LoVo (cell line): ENCODE measurements around the gene IGFL2.
"Not testable (repeated sequence)": the region's sequence is repeated elsewhere in the genome, so short reads cannot be mapped to it uniquely, and the experiment has no call there.

Experiments used
- DNase-seq: peaks from one replicate; pipeline ENCODE4 v3.0.0-alpha.2; 2016; ENCODE audit warnings: low spot score

The IGFL2 gene

DNA sequence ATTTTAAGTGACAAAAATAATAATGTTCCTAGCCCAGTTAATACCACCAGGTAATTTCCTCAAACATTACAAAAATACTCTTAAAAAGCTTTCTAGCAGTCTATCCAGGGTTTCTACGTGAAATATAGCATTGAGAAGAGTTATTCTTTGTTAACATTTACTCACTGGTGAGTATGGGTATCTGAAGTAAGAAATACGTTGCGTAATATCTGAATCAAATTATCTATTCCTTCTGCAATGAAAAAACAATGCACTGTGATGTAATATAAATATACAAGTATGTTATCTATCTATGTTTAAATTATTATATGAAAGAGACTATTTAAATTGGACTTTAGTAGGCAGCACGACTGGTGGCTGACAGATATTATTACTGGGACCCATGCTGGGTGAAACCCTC lies 5.7 kb upstream of the IGFL2 start:
- no peak for DNase-seq

GRCh38 chr19:46144756-46145155 lies 3.3 kb upstream of the IGFL2 start:
- DNase-seq = peak; percentile 71

DNA sequence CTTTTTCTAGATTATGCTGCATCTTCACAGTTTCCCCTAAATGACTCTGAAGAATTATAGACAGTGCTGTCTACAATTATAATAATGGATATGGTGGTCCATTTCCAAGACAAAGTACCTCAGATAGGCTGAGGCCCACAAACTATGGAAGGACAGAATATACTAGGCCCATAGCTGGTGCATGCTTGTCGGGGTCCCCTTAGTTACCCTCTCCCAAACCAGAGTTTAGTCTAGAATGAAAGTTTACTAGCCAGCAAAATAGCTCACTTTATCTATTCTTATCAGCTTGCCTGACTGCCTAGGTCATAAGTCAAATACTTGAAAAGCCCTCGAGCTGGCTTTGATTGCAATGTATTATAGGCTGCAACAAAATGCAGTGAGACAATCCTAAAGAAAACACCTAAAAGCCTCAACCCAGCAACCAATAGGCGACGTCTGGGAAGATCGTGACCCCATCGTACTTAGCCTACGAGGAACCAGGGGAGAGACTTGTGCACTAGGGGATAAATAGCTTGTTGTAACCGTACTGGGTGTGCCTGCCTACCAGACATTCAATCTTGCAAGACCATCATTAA lies 785 bp upstream of the IGFL2 start:
- no peak for DNase-seq

DNA sequence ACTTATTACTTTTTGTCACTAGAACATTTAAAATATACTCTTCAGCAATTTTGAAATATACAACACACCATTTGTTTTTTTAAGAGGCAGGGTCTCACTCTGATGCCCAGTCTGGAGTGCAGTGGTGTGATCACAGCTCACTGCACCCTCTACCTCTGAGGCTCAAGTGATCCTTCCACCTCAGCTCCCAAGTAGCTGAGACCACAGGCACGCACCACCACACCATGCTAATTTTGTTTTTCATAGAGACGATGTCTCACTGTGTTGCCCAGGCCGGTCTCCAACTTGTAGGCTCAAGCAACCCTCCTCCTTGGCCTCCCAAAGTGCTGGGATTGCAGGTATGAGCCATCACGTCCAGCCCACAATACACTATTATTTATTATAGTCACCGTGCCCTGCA lies 2.6 kb downstream of the IGFL2 start:
- DNase-seq = no peak

GRCh38 chr19:46155237-46155636 lies 7.2 kb downstream of the IGFL2 start:
- DNase-seq = no peak

DNA sequence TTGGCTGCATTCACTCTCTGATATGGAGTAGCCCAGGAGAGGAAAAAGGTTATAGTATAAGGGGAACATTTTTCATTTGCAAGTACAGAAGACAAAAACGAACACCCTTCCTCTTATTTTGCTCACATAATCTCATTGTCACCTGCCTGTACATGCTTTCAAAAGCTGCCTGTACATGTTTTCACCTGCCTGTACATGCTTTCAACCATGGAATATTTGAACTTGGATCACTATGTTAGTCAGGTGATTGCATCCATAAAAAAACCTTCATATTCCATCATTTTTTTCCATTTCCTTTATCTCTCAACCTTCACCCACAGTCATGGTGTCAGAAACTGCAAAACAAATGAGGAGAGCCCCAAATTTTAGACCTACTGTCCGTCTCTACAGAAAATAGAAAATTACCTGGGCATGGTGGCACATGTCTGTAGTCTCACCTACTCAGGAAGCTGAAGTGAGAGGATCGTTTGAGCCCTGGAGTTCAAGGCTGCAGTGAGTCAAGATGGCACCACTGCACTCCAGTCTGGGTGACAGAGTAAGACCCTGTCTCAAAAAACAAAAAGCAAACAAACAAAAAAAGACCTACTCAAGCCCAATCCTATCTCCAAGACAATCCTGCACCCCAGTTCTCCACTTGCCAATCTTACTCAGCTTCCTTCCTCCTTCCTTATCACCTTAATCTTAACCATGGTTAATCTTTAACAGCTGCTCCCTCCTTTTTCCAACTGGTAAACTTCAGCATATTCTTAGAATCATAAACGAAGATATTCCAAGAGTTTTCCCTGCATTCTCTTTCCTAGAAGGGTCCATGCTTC lies 11.6 kb downstream of the IGFL2 start:
- peak; percentile 52 for DNase-seq

DNA sequence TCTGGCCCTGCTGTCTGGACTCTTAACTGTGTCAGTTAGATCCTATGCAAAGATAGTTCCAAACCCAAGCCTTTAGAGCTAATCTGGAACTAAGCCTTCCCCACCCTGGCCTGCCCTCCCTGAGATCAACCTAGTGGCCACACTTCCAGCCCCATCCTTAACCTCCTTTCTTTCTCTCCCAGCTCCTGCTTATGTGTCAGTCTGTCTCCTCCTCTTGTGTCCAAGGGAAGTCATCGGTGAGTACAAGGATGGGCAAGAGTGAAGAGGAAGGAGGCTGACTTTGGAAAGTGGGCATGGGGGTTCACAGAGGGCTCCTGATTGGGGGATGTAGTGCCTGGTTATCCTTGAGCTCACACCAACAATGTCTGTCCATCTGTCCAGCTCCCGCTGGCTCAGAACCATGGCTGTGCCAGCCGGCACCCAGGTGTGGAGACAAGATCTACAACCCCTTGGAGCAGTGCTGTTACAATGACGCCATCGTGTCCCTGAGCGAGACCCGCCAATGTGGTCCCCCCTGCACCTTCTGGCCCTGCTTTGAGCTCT lies 12.3 kb downstream of the IGFL2 start:
- DNase-seq = no peak

- DNase-seq = not testable (repeated sequence)
These were observed 13.7 kb downstream of the IGFL2 start for GRCh38 chr19:46161642-46162257.

DNA sequence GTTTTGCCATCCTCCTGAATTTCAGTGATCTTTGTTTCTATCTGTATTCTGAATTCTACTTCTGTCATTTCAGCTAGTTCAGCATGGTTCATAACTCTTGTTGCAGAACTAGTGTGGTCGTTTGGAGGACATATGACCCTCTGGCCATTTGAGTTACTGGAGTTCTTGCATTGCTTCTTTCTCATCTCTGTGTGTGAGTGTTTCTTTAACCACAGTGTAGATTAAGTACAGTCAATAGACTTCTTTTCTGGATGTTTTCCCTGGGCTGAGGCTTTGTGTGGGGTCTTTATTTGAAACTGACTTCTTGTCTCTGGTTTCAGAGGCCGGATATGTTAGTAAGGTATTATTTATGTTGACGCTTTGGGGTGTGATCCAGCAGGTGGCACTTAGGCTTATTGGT lies 14.7 kb downstream of the IGFL2 start:
- DNase-seq = no peak

- no peak for DNase-seq
These were observed 25.9 kb downstream of the IGFL2 start for GRCh38 chr19:46173886-46174480.

DNA sequence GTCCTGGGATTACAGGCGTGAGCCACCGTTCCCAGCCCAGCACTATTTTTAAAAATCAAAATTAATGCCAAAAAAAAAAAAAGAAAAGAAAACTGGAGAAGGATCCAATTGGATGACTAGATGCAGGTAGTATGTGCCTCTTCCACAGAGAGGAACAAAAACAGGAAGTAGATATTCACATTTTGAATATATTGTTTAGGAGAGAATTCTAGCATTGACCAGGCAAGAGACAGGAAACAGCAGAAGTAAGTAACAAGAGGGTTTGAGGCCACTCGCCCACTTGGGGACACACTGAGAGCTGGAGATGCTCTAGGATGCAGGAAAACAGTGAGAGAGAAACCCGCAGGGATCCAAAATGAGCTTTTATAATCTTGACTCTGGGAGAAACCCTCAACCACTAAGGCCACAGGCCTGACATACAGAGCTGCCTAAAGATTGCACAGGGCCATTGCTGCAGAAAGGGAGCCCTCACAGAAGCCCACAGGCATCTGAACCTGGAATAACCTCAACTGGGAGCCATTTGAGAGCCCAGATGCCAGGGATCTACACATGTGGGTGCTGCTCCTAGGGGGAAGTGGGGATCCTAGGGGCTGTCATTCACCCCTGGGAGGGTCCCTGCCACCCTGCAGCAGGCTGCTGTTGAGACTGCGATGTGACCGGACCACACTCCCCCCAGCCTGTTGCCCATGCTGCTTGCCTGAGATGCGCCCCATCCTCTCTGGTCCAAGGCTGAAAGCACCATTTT lies 28.2 kb downstream of the IGFL2 start:
- no peak for DNase-seq

DNA sequence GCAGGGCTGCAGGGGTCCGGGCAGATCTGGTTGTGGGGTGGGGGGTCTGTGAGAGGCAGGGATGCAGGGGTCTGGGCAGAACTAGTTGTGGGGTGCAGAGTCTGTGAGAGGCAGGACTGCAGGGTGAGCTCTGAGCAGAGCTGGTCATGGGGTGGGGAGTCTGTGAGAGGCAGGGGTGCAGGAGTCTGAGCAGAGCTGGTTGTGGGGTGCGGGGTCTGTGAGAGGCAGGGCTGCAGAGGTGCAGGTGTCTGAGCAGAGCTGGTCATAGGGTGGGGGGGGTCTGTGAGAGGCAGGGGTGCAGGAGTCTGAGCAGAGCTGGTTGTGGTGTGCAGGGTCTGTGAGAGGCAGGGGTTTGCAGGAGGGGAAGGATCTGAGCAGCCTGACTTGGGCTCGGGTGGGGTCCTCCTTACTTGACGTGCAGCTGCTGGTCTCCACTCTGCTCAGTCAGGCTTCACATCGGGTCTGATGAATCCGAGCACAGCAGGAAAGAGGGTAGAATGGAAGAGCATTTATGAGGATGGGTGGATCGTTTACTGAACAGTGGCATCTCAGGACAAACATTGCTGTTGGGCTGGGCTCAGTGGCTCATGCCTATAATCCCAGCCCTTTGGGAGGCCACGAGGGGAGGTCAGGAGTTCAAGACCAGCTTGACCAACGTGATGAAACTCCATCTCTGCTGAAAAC lies 31.2 kb downstream of the IGFL2 start:
- no peak for DNase-seq

- DNase-seq = peak; percentile 63
These were observed 32.8 kb downstream of the IGFL2 start for GRCh38 chr19:46180701-46181387.

GRCh38 chr19:46181388-46181779 lies 33.3 kb downstream of the IGFL2 start:
- no peak for DNase-seq

- DNase-seq = no peak
These were observed 34.4 kb downstream of the IGFL2 start for GRCh38 chr19:46182476-46182875.

- DNase-seq = not testable (repeated sequence)
These were observed 37.0 kb downstream of the IGFL2 start for GRCh38 chr19:46184775-46185710.

GRCh38 chr19:46186101-46186716 lies 38.2 kb downstream of the IGFL2 start:
- DNase-seq = no peak

DNA sequence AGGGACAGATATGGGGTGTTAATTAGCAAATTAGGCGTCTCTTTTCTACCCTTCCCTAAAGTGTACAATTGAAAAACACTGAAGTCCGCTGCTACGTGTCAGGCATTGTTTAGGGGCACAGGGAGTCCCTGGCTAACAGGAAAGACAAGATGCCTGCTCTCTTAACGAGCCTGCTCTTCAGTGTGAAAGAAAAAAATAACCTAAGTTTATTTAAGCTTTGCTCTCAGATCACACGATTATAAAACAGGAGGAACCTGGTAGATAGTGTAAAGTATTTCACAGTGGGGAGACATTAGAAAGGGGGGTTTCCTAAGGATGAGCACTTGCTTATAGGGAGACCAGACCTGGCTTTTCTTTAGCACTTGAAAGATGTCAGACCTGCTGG lies 38.7 kb downstream of the IGFL2 start:
- DNase-seq = no peak
